HG03521 (cell line): ENCODE measurements around the gene ADGRG3.
A peak's percentile ranks its signal among the peaks of the same experiment; 100 is the strongest.

ENCODE experiments used
- ATAC-seq: cut with Tn5 transposase; IDR thresholded peaks from one replicate; pipeline ENCODE4 v1.9.1; 2021; ENCODE audit warnings: mild to moderate bottlenecking, moderate library complexity; ENCODE audit not compliant: unreplicated experiment

Gene ADGRG3

GRCh38 chr16:57679016-57679415, 10.9 kb downstream of the ADGRG3 start:
- no peak for ATAC-seq

GRCh38 chr16:57679767-57680482, 11.8 kb downstream of the ADGRG3 start:
- ATAC-seq = no peak

- no peak for ATAC-seq
Measured at GRCh38 chr16:57680842-57681375, 12.8 kb downstream of the ADGRG3 start.

GRCh38 chr16:57681950-57682728, 14.0 kb downstream of the ADGRG3 start:
- ATAC-seq = no peak

GRCh38 chr16:57682809-57683635, 14.9 kb downstream of the ADGRG3 start:
- no peak for ATAC-seq

- ATAC-seq = no peak
Measured at GRCh38 chr16:57683636-57684545, 15.8 kb downstream of the ADGRG3 start.

GRCh38 chr16:57684626-57685358, 16.7 kb downstream of the ADGRG3 start:
- no peak for ATAC-seq

- ATAC-seq = no peak
Measured at GRCh38 chr16:57685633-57686032, 17.5 kb downstream of the ADGRG3 start.

GRCh38 chr16:57686577-57686976, 18.5 kb downstream of the ADGRG3 start:
- ATAC-seq = no peak

GRCh38 chr16:57687363-57687929, 19.3 kb downstream of the ADGRG3 start:
- ATAC-seq = no peak

GRCh38 chr16:57688487-57688986, 20.4 kb downstream of the ADGRG3 start:
- ATAC-seq = no peak

GRCh38 chr16:57688987-57689761, 21.1 kb downstream of the ADGRG3 start:
- ATAC-seq = no peak

- peak; percentile 44 for ATAC-seq
Measured at GRCh38 chr16:57689762-57690558, 21.9 kb downstream of the ADGRG3 start.

GRCh38 chr16:57690782-57691471, 22.8 kb downstream of the ADGRG3 start:
- ATAC-seq = no peak

- no peak for ATAC-seq
Measured at GRCh38 chr16:57692636-57693035, 24.5 kb downstream of the ADGRG3 start.

- no peak for ATAC-seq
Measured at GRCh38 chr16:57693550-57693949, 25.4 kb downstream of the ADGRG3 start.

- ATAC-seq = no peak
Measured at GRCh38 chr16:57694231-57694724, 26.2 kb downstream of the ADGRG3 start.
